GM12872 (cell line): ENCODE measurements around the gene DYNLT4.

ENCODE experiments used
- TF ChIP-seq, protein P1 (sequence below): IDR thresholded peaks from 3 replicates; pipeline ENCODE4 v1.5.1; 2011; ENCODE audit warnings: low read depth, mild to moderate bottlenecking, low read length, moderate library complexity; ENCODE audit not compliant: insufficient read depth

Gene DYNLT4

DNA sequence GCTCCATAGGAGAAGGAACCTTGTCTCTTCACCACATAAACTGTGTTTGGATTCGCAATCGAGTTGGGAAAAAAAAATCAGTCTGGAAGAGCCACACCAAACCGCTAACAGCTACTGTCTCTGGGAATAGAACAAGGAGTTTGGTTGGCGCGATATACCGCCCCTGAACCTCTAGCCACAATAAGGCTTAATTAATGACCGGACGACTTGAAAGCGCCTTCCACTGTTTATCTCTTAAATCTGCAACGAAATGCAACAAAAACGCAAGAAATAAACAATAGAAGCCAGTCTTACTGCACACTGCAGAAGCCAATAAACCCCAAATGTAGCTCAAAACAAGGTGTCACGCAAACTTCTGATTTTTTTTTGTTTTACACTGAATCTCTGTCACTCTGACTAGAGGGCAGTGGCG lies 12.1 kb upstream of the DYNLT4 start:
- TF ChIP-seq, protein P1, sequence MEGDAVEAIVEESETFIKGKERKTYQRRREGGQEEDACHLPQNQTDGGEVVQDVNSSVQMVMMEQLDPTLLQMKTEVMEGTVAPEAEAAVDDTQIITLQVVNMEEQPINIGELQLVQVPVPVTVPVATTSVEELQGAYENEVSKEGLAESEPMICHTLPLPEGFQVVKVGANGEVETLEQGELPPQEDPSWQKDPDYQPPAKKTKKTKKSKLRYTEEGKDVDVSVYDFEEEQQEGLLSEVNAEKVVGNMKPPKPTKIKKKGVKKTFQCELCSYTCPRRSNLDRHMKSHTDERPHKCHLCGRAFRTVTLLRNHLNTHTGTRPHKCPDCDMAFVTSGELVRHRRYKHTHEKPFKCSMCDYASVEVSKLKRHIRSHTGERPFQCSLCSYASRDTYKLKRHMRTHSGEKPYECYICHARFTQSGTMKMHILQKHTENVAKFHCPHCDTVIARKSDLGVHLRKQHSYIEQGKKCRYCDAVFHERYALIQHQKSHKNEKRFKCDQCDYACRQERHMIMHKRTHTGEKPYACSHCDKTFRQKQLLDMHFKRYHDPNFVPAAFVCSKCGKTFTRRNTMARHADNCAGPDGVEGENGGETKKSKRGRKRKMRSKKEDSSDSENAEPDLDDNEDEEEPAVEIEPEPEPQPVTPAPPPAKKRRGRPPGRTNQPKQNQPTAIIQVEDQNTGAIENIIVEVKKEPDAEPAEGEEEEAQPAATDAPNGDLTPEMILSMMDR: no peak

DNA sequence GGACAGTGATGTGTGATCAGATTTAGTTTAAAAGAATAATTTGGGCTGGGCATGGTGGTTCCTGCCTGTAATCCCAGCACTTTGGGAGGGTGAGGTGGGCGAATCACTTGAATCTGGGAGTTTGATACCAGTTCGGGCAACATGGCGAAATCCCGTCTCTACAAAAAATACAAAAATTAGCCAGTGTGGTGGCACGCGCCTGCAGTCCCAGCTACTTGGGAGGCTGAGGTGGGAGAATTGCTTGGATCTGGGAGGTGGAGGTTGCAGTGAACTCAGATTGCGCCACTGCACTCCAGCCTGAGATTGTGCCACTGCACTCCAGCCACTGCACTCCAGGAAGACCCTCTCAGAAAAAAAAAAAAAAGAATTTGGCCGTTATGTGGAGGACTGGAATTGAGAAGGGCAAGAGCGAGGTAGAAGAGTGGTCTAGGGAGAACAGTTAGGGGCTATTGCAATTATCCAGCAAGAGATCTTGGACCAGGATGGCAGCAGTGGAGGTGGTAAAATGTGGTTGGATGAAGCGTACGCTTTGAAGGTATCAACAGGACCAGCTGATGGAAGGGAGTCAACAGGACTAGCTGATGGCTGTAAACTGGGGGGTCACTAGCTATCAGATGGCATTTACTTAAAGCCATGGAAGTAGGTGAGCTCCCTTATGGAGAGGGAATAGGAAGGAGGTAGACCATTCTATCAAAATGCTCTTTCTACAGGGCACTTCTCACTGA lies 10.8 kb upstream of the DYNLT4 start:
- TF ChIP-seq, protein P1: no peak

GRCh38 chr1:44817307-44817706 lies 10.2 kb upstream of the DYNLT4 start:
- TF ChIP-seq, protein P1: no peak

- TF ChIP-seq, protein P1: no peak
These were observed 5.8 kb upstream of the DYNLT4 start for GRCh38 chr1:44812822-44813543.

DNA sequence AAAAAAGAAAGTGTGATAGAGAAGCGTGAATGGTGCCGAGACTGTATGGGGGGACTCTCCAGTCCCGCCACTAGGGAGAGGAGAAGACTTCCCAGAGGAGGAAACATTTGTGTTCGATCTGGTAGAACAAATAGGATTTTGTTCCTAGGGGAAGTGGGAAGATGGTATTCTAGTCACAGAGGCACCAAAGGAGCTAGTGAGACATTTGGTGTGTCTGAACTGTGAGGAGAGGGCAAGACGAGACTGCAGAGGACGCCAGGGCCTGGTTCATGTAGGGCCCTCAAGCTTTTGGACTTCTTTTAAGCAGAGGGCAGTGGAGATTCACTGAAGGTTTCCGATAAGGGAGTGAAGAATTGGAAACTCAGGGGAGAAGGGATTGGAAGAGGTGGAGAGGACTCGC lies 4.1 kb upstream of the DYNLT4 start:
- TF ChIP-seq, protein P1: no peak

- TF ChIP-seq, protein P1: no peak
These were observed 3.1 kb upstream of the DYNLT4 start for GRCh38 chr1:44810101-44810761.
